BLaER1 treated with 17β-estradiol and CSF1 and Interleukin-3, amounts not matched to agents 10 nM and 100 nM (cell line): Measurements from ENCODE around the gene OCRL.
"Not testable (repeated sequence)": the region's sequence is repeated elsewhere in the genome, so short reads cannot be mapped to it uniquely, and the experiment has no call there.

Experiments used
- H3K27ac ChIP-seq, 11 experiments: shearing (Covaris generic); formaldehyde crosslinking; 2 replicates each; pipeline ENCODE4 v1.8.1; 2022
- H3K27me3 ChIP-seq, 11 experiments: shearing (Covaris generic); formaldehyde crosslinking; 2 replicates each; pipeline ENCODE4 v1.8.1; 2022
- H3K36me3 ChIP-seq, 11 experiments: shearing (Covaris generic); formaldehyde crosslinking; 2 replicates each; pipeline ENCODE4 v1.8.1; 2022
- H3K4me1 ChIP-seq, 10 experiments: shearing (Covaris generic); formaldehyde crosslinking; 2 replicates each; pipeline ENCODE4 v1.8.1; 2022
- H3K4me2 ChIP-seq, 11 experiments: shearing (Covaris generic); formaldehyde crosslinking; 2 replicates each; pipeline ENCODE4 v1.8.1; 2022
- H3K4me3 ChIP-seq, 10 experiments: shearing (Covaris generic); formaldehyde crosslinking; 2 replicates each; pipeline ENCODE4 v1.8.1; 2022
- H3K9ac ChIP-seq, 11 experiments: shearing (Covaris generic); formaldehyde crosslinking; 2 replicates each; pipeline ENCODE4 v1.8.1; 2022
- H3K9me3 ChIP-seq, 11 experiments: shearing (Covaris generic); formaldehyde crosslinking; replicated peaks in 1 of 11; 2 replicates each; pipeline ENCODE4 v1.8.1; 2022
- H4K20me1 ChIP-seq, 11 experiments: shearing (Covaris generic); formaldehyde crosslinking; 2 replicates each; pipeline ENCODE4 v1.8.1; 2022
- Cebpa-rat ChIP-seq, 11 experiments: shearing (Covaris generic); IDR thresholded peaks; 2 replicates each; pipeline ENCODE4 v1.8.1; 2022

OCRL gene

DNA sequence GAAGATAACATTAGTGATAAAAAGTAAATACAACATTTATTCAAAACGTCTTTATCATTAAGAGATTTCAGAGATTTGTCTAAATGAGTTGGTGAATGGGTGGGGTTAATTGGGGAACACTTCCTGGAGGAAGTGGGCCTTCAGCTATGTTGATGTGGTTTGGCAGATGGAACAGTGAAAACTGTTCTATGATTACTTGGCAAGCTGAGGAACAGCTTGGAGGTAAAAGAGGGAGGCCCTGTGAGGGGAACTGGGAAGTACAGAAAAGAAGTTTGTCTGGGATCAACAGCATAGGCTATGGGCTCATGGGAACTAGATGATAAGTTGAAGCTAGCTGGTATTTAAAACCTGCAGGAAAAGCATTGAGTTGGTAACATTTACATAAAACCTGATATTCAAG lies 26.0 kb downstream of the OCRL start:
- peak overlapping the region in 3 of 11 experiments; percentile 8 to 34 (median 16); a peak in 4 of 22 replicates for H3K4me2 ChIP-seq
- no peak for TF ChIP-seq Cebpa-rat (IDR thresholded peaks at IDR 0.05)
- no peak overlapping the region for H3K9ac ChIP-seq
- H3K27me3 ChIP-seq = peaks cover 72 to 85% (median 81%) of the 10 kb centered on the region in 11 experiments
- H4K20me1 ChIP-seq = no peaks in the 10 kb centered on the region; a peak in 1 of 22 replicates
- peaks cover 13 to 68% (median 37%) of the 10 kb centered on the region in 11 experiments; a peak in 21 of 22 replicates for H3K36me3 ChIP-seq
- peaks cover 0 to 9% (median 3%) of the 10 kb centered on the region in 10 experiments; a peak in 9 of 20 replicates for H3K4me1 ChIP-seq
- no peak overlapping the region for H3K4me3 ChIP-seq
- no peak overlapping the region for H3K27ac ChIP-seq
- H3K9me3 ChIP-seq = peaks cover 0 to 5% (median 0%) of the 10 kb centered on the region in 11 experiments; a peak in 1 of 22 replicates

- Histone ChIP-seq H4K20me1 (peaks cover 0 to 4% (median 0%) of the 10 kb centered on the region in 11 experiments; a peak in 1 of 22 replicates), H3K4me3 (no peak overlapping the region), H3K9me3 (peaks cover 0 to 3% (median under 1%) of the 10 kb centered on the region in 11 experiments; a peak in 10 of 22 replicates), H3K27me3 (peaks cover 65 to 87% (median 84%) of the 10 kb centered on the region in 11 experiments), H3K9ac (no peak overlapping the region), H3K36me3 (peaks cover 12 to 65% (median 25%) of the 10 kb centered on the region in 11 experiments; a peak in 16 of 22 replicates), H3K27ac (no peak overlapping the region), H3K4me2 (no peak overlapping the region), H3K4me1 (peaks cover 0 to 9% (median 3%) of the 10 kb centered on the region in 10 experiments; a peak in 9 of 20 replicates)
- TF ChIP-seq Cebpa-rat (IDR thresholded peaks at IDR 0.05) = no peak
These were observed 28.3 kb downstream of the OCRL start for GRCh38 chrX:129568349-129568748.

DNA sequence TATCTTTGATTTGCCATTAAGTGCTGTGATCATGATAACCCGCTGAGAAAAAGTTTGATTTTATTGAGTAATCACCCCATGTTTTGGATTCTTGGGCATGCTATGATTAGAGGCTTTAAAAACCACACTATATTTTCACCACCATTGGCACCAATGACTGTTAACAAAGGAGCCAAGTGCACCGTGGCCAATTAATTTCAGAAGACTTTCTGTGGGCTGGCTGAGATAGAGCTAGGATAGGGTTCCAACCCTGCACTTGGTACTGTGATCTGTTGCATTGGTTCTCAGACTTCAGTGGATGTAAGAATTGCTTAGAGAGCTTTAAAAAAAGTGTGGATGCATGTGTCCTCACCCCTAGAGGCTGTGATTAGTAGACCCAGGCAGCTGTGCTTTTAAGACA lies 32.4 kb downstream of the OCRL start:
- H3K4me1 ChIP-seq = no peaks in the 10 kb centered on the region
- no peak overlapping the region for H3K4me3 ChIP-seq
- peaks cover 80 to 100% (median 98%) of the 10 kb centered on the region in 11 experiments for H3K27me3 ChIP-seq
- H3K9me3 ChIP-seq = peaks cover 0 to 9% (median 5%) of the 10 kb centered on the region in 11 experiments; a peak in 14 of 22 replicates
- H3K36me3 ChIP-seq = peaks cover 19 to 89% (median 46%) of the 10 kb centered on the region in 11 experiments; a peak in 19 of 22 replicates
- no peak overlapping the region for H3K9ac ChIP-seq
- no peak for TF ChIP-seq Cebpa-rat (IDR thresholded peaks at IDR 0.05)
- H4K20me1 ChIP-seq = peaks cover 0 to 4% (median 0%) of the 10 kb centered on the region in 11 experiments; a peak in 1 of 22 replicates
- H3K27ac ChIP-seq = no peak overlapping the region
- no peak overlapping the region for H3K4me2 ChIP-seq

GRCh38 chrX:129573652-129574051 lies 33.6 kb downstream of the OCRL start:
- Histone ChIP-seq H3K27me3 (peaks cover 83 to 100% (median 98%) of the 10 kb centered on the region in 11 experiments), H3K36me3 (peaks cover 19 to 84% (median 43%) of the 10 kb centered on the region in 11 experiments; a peak in 19 of 22 replicates)
- H3K27ac ChIP-seq, H3K4me2 ChIP-seq, H4K20me1 ChIP-seq, H3K9ac ChIP-seq, H3K4me3 ChIP-seq, H3K9me3 ChIP-seq, H3K4me1 ChIP-seq: not testable (repeated sequence)

DNA sequence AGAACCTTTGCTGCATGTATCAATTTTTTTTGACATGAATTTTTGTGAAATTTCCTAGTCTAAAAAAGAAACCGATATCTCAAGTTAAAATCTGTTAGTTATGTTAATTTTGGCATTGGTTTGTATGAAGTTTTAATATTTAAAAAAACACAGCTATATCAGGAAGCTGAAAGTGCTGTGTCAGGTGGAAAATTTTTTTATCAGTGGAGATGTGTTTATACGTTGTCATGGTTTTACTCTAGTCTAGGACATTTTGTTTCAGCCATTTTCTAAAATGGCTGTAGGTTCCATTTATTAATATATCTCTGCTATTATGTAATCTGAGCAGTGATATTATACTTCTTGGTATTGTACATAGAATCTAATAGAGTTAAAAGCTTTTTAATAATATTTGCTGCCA lies 34.2 kb downstream of the OCRL start:
- Histone ChIP-seq H3K9ac (no peak overlapping the region), H3K9me3 (peaks cover 0 to 9% (median 5%) of the 10 kb centered on the region in 11 experiments; a peak in 14 of 22 replicates), H3K4me1 (no peaks in the 10 kb centered on the region), H3K27ac (no peak overlapping the region), H3K4me3 (no peak overlapping the region), H4K20me1 (peaks cover 0 to 4% (median 0%) of the 10 kb centered on the region in 11 experiments; a peak in 1 of 22 replicates), H3K4me2 (no peak overlapping the region), H3K27me3 (peaks cover 84 to 100% (median 98%) of the 10 kb centered on the region in 11 experiments), H3K36me3 (peaks cover 19 to 83% (median 43%) of the 10 kb centered on the region in 11 experiments; a peak in 19 of 22 replicates)
- TF ChIP-seq Cebpa-rat (IDR thresholded peaks at IDR 0.05) = no peak

GRCh38 chrX:129576539-129576938 lies 36.5 kb downstream of the OCRL start:
- H3K4me2 ChIP-seq = no peak overlapping the region
- no peak for TF ChIP-seq Cebpa-rat (IDR thresholded peaks at IDR 0.05)
- H3K9me3 ChIP-seq = peaks cover 0 to 9% (median 5%) of the 10 kb centered on the region in 11 experiments; a peak in 14 of 22 replicates
- no peak overlapping the region for H3K4me3 ChIP-seq
- no peaks in the 10 kb centered on the region for H3K4me1 ChIP-seq
- no peak overlapping the region for H3K27ac ChIP-seq
- H3K27me3 ChIP-seq = peaks cover 84 to 100% (median 97%) of the 10 kb centered on the region in 11 experiments
- H3K36me3 ChIP-seq = peaks cover 15 to 62% (median 28%) of the 10 kb centered on the region in 11 experiments; a peak in 18 of 22 replicates
- no peak overlapping the region for H3K9ac ChIP-seq
- H4K20me1 ChIP-seq = peaks cover 0 to 4% (median 0%) of the 10 kb centered on the region in 11 experiments; a peak in 1 of 22 replicates

DNA sequence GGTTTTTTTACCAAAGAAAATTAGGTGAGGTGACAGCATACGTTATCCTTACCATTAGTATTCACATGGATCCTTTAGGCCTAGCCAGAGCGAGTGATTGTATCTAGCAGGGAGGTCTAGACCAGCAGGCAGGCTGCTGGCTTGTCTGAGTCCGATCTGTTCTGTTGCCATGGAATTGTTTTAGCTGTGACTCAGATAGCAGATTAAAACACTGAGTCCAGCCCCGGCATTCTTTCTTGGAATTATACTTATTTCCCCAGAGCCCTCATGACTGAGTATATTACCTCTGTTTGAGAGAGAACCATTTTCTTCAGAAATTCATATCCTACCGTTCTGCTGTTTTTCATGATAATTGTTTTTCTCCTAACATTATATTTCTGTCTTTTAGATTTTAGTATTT lies 37.4 kb downstream of the OCRL start:
- Histone ChIP-seq H3K27me3 (peaks cover 81 to 100% (median 96%) of the 10 kb centered on the region in 11 experiments), H3K4me2 (no peak overlapping the region), H3K27ac (no peak overlapping the region), H3K4me1 (no peaks in the 10 kb centered on the region), H3K9ac (no peak overlapping the region), H4K20me1 (peaks cover 0 to 1% (median 0%) of the 10 kb centered on the region in 11 experiments; a peak in 1 of 22 replicates), H3K4me3 (no peak overlapping the region), H3K36me3 (peaks cover 11 to 61% (median 28%) of the 10 kb centered on the region in 11 experiments; a peak in 18 of 22 replicates), H3K9me3 (peaks cover 0 to 9% (median 5%) of the 10 kb centered on the region in 11 experiments; a peak in 14 of 22 replicates)
- TF ChIP-seq Cebpa-rat (IDR thresholded peaks at IDR 0.05) = no peak

DNA sequence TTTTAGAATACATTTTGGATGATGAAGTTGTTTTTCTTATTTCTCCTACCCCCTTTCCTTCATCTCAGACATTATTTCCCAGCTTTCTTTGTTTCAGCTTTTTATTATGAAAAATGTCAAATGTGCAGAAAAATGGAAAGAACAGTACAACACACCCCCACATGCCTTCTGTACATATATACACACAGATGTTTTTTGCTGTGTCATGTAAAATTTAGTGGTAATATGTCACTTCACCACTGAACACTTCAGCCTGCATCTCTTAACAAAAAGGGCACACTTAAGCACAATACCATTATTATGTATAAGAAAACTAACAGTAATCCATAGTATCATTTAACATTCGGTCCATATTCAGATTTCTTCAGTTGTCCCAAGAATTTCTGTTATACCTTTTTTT lies 37.8 kb downstream of the OCRL start:
- Histone ChIP-seq H3K4me1 (no peaks in the 10 kb centered on the region), H3K36me3 (peaks cover 11 to 57% (median 25%) of the 10 kb centered on the region in 11 experiments; a peak in 19 of 22 replicates), H3K9ac (no peak overlapping the region), H3K27ac (no peak overlapping the region), H3K4me2 (no peak overlapping the region), H3K9me3 (peaks cover 0 to 9% (median 5%) of the 10 kb centered on the region in 11 experiments; a peak in 14 of 22 replicates), H4K20me1 (no peaks in the 10 kb centered on the region; a peak in 1 of 22 replicates), H3K27me3 (peaks cover 80 to 100% (median 96%) of the 10 kb centered on the region in 11 experiments), H3K4me3 (no peak overlapping the region)
- TF ChIP-seq Cebpa-rat (IDR thresholded peaks at IDR 0.05) = no peak

DNA sequence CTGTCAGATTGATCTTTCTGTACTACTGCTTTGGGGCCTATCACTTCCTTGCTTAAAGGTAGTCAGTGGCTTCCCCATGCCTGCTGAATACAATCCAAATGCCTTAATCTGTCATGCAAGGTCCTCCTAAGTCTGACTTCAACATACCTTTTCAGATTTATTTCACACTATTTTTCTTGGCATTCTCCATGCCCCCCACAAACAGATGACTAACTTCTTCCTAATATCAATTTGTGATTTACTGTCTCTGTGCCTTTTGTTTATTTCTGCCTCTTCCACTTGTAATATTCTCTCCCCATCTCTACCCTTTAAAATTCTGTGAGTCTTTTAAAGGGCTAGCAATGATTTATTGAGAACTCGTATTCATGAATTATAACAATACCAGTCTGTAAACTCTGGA lies 41.8 kb downstream of the OCRL start:
- H3K27ac ChIP-seq = no peak overlapping the region
- H3K36me3 ChIP-seq = peaks cover 0 to 46% (median 2%) of the 10 kb centered on the region in 11 experiments; a peak in 13 of 22 replicates
- H3K9me3 ChIP-seq = no peaks in the 10 kb centered on the region
- TF ChIP-seq Cebpa-rat (IDR thresholded peaks at IDR 0.05) = no peak
- no peaks in the 10 kb centered on the region; a peak in 1 of 22 replicates for H4K20me1 ChIP-seq
- no peak overlapping the region for H3K4me2 ChIP-seq
- no peak overlapping the region for H3K9ac ChIP-seq
- H3K4me3 ChIP-seq = no peak overlapping the region
- no peaks in the 10 kb centered on the region for H3K4me1 ChIP-seq
- H3K27me3 ChIP-seq = peaks cover 86 to 100% (median 97%) of the 10 kb centered on the region in 11 experiments
